Testis (tissue), 3 donors: ENCODE results near the gene DESI2. TPM values are rescaled to one million over a fixed set of nuclear protein-coding genes. Genes with fewer than 3 reads are reported as not detected.

ENCODE experiments used
- DNase-seq: peaks from one replicate; pipeline ENCODE4 v3.0.0-alpha.2; 2019
- H3K27ac ChIP-seq, 2 donors: fragments of 200-600 bp; sonication (generic); one replicate each; pipeline ENCODE4 v1.5.1; 2019
- H3K27me3 ChIP-seq: fragments of 200-600 bp; sonication (generic); one replicate; pipeline ENCODE4 v1.5.1; 2019
- H3K36me3 ChIP-seq: fragments of 200-600 bp; sonication (generic); one replicate; pipeline ENCODE4 v1.5.1; 2017; ENCODE audit warnings: low read depth; ENCODE audit errors: missing control alignments
- H3K4me1 ChIP-seq: fragments of 200-600 bp; sonication (generic); one replicate; pipeline ENCODE4 v1.5.1; 2019
- H3K4me3 ChIP-seq, 2 donors: fragments of 200-600 bp; sonication (generic); one replicate each; pipeline ENCODE4 v1.5.1; 2017 to 2019
- H3K9me3 ChIP-seq: fragments of 200-600 bp; sonication (generic); one replicate; pipeline ENCODE4 v1.5.1; 2017
- POLR2A ChIP-seq: fragments of 450-650 bp; IDR thresholded peaks from one replicate; pipeline ENCODE4 v1.6.1; 2017; ENCODE audit warnings: antibody characterized with exemption, mild to moderate bottlenecking, moderate library complexity
- WGBS, 2 donors: methylation state at CpG; one replicate each; pipeline ENCODE4 v1.1.5; 2018; 5-methylcytosine and 5-hydroxymethylcytosine counted together
- intact Hi-C: fragments of 100-400 bp; cut with DNase I; formaldehyde crosslinking; loops from one replicate; pipeline ENCODE4 v1.15.1; 2023; ENCODE audit warnings: low total_unique reads
- polyA plus RNA-seq: library from polyadenylated mRNA; stranded (reverse); fragments of 350-450 nt; fragmentation: Illumina TruSeq; extraction: RNeasy Lipid Tissue Mini Kit (QIAGEN cat#74804); gene quantifications from one replicate; pipeline ENCODE4 v1.2.3, GENCODE V29; 2014; ENCODE audit warnings: low read depth, low replicate concordance; ENCODE audit not compliant: insufficient read depth
- total RNA-seq, 2 donors: library from RNA; depleted of rRNA; stranded (reverse); fragments of >200 nt; gene quantifications; one replicate each; pipeline ENCODE4 v1.2.3, GENCODE V29; 2016
- TF ChIP-seq, protein P1 (sequence below), 3 experiments: fragments of 450-650 bp in 2 of 3; fragments of 200-600 bp in 1 of 3; sonication (generic) in 1 of 3; IDR thresholded peaks; one replicate each; pipeline ENCODE4 v1.5.1; 2016 to 2019; ENCODE audit warnings: antibody characterized with exemption in 3 of 3, mild to moderate bottlenecking in 2 of 3, moderate library complexity in 1 of 3

Gene DESI2
- total and polyA plus RNA-seq, 3 donors from 2014 or later: 70.0 to 114 (median 72.7) TPM

DNA sequence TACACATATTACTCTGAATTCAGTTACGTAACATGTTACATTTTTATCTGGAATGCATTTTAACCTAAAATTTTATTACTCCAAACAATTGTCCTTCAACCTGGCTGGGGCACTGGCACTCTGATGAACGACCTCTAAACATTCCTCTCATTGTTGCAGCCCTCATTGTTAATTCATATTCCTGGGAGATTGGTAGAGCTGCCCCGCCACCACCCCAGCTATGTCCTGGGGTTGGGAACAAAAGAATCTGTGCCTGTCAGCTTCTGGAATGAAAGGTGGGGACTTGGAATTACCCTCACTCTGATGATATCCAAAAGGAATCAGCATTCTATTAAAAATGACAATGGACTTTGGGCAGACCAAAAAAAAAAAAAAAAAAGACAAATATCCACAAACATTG is 38.0 kb upstream of the DESI2 start:
- Histone ChIP-seq H3K36me3 (no peaks in the 10 kb centered on the region), H3K9me3 (no peaks in the 10 kb centered on the region), H3K27me3 (no peaks in the 10 kb centered on the region), H3K27ac (no peak overlapping the region), H3K4me3 (no peak overlapping the region), H3K4me1 (no peaks in the 10 kb centered on the region)
- DNase-seq: no peak
- WGBS, 2 donors: 47 to 61% methylated on average over 3 of the region's 3 CpGs
- TF ChIP-seq POLR2A: no peak
- intact Hi-C loops: no loop called here

GRCh38 chr1:244615301-244615700 is 37.6 kb upstream of the DESI2 start:
- H3K4me1 ChIP-seq: no peaks in the 10 kb centered on the region
- 87 to 90% methylated on average over 6 of the region's 6 CpGs for WGBS, 2 donors
- DNase-seq: no peak
- H3K36me3 ChIP-seq: no peaks in the 10 kb centered on the region
- no peaks in the 10 kb centered on the region for H3K9me3 ChIP-seq
- intact Hi-C loops: no loop called here
- no peak for TF ChIP-seq POLR2A
- H3K27me3 ChIP-seq: no peaks in the 10 kb centered on the region
- no peak overlapping the region for H3K27ac ChIP-seq
- no peak overlapping the region for H3K4me3 ChIP-seq

- H3K9me3 ChIP-seq: no peaks in the 10 kb centered on the region
- intact Hi-C loops: no loop called here
- WGBS, 2 donors: 86 to 97% methylated on average over 4 of the region's 4 CpGs
- H3K36me3 ChIP-seq: no peaks in the 10 kb centered on the region
- H3K4me1 ChIP-seq: no peaks in the 10 kb centered on the region
- no peak overlapping the region for H3K27ac ChIP-seq
- H3K4me3 ChIP-seq: no peak overlapping the region
- TF ChIP-seq, protein P1, sequence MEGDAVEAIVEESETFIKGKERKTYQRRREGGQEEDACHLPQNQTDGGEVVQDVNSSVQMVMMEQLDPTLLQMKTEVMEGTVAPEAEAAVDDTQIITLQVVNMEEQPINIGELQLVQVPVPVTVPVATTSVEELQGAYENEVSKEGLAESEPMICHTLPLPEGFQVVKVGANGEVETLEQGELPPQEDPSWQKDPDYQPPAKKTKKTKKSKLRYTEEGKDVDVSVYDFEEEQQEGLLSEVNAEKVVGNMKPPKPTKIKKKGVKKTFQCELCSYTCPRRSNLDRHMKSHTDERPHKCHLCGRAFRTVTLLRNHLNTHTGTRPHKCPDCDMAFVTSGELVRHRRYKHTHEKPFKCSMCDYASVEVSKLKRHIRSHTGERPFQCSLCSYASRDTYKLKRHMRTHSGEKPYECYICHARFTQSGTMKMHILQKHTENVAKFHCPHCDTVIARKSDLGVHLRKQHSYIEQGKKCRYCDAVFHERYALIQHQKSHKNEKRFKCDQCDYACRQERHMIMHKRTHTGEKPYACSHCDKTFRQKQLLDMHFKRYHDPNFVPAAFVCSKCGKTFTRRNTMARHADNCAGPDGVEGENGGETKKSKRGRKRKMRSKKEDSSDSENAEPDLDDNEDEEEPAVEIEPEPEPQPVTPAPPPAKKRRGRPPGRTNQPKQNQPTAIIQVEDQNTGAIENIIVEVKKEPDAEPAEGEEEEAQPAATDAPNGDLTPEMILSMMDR (IDR thresholded peaks at IDR 0.05): no peak
- no peak for TF ChIP-seq POLR2A
- no peaks in the 10 kb centered on the region for H3K27me3 ChIP-seq
- DNase-seq: no peak
Measured at GRCh38 chr1:244626709-244627108, 26.2 kb upstream of the DESI2 start.

GRCh38 chr1:244628789-244629188 is 24.1 kb upstream of the DESI2 start:
- no peaks in the 10 kb centered on the region for H3K27me3 ChIP-seq
- intact Hi-C loops: no loop called here
- no peaks in the 10 kb centered on the region for H3K4me1 ChIP-seq
- H3K27ac ChIP-seq: no peak overlapping the region
- H3K4me3 ChIP-seq: no peak overlapping the region
- DNase-seq: no peak
- TF ChIP-seq POLR2A: no peak
- TF ChIP-seq, protein P1 (IDR thresholded peaks at IDR 0.05): no peak
- H3K9me3 ChIP-seq: no peaks in the 10 kb centered on the region
- no peaks in the 10 kb centered on the region for H3K36me3 ChIP-seq
- 87 to 91% methylated on average over 5 of the region's 5 CpGs for WGBS, 2 donors

- intact Hi-C loops: no loop called here
- TF ChIP-seq, protein P1 (IDR thresholded peaks at IDR 0.05): no peak
- Histone ChIP-seq H3K9me3 (no peaks in the 10 kb centered on the region), H3K4me1 (no peaks in the 10 kb centered on the region), H3K4me3 (no peak overlapping the region), H3K27me3 (no peaks in the 10 kb centered on the region), H3K27ac (no peak overlapping the region), H3K36me3 (no peaks in the 10 kb centered on the region)
- no peak for DNase-seq
Measured at GRCh38 chr1:244633140-244633539, 19.8 kb upstream of the DESI2 start.

- Histone ChIP-seq H3K9me3 (no peaks in the 10 kb centered on the region), H3K4me3 (no peak overlapping the region), H3K27me3 (no peaks in the 10 kb centered on the region), H3K36me3 (no peaks in the 10 kb centered on the region), H3K27ac (no peak overlapping the region), H3K4me1 (no peaks in the 10 kb centered on the region)
- WGBS, 2 donors: 94 to 99% methylated on average over 6 of the region's 6 CpGs
- intact Hi-C loops: no loop called here
- no peak for TF ChIP-seq POLR2A
- TF ChIP-seq, protein P1 (IDR thresholded peaks at IDR 0.05): no peak
- DNase-seq: no peak
Measured at GRCh38 chr1:244634546-244634945, 18.4 kb upstream of the DESI2 start.
